HG03159 (cell line): ENCODE measurements around the gene RSRC1.
A peak's percentile ranks its signal among the peaks of the same experiment; 100 is the strongest.
"Not testable (repeated sequence)": the region's sequence is repeated elsewhere in the genome, so short reads cannot be mapped to it uniquely, and the experiment has no call there.

Experiments used
- ATAC-seq: cut with Tn5 transposase; IDR thresholded peaks from one replicate; pipeline ENCODE4 v1.9.1; 2021; ENCODE audit warnings: mild to moderate bottlenecking, moderate library complexity; ENCODE audit not compliant: unreplicated experiment

Gene RSRC1

GRCh38 chr3:158382479-158382878 is 272.6 kb downstream of the RSRC1 start:
- ATAC-seq: no peak

GRCh38 chr3:158384019-158384418 is 274.1 kb downstream of the RSRC1 start:
- peak; percentile 75 for ATAC-seq

- no peak for ATAC-seq
These were observed 285.5 kb downstream of the RSRC1 start for GRCh38 chr3:158395421-158395820.

GRCh38 chr3:158402590-158402989 is 292.7 kb downstream of the RSRC1 start:
- no peak for ATAC-seq

GRCh38 chr3:158403013-158403412 is 293.1 kb downstream of the RSRC1 start:
- ATAC-seq: no peak

GRCh38 chr3:158404131-158404718 is 294.3 kb downstream of the RSRC1 start:
- no peak for ATAC-seq

- ATAC-seq: no peak
These were observed 295.6 kb downstream of the RSRC1 start for GRCh38 chr3:158405507-158405906.

- ATAC-seq: no peak
These were observed 298.1 kb downstream of the RSRC1 start for GRCh38 chr3:158407844-158408517.

GRCh38 chr3:158408518-158408897 is 298.6 kb downstream of the RSRC1 start:
- ATAC-seq: not testable (repeated sequence)

GRCh38 chr3:158418035-158418434 is 308.1 kb downstream of the RSRC1 start:
- no peak for ATAC-seq

- ATAC-seq: peak; percentile 39
These were observed 310.1 kb downstream of the RSRC1 start for GRCh38 chr3:158419820-158420653.

- peak; percentile 95 for ATAC-seq
These were observed 310.9 kb downstream of the RSRC1 start for GRCh38 chr3:158420654-158421396.

GRCh38 chr3:158430448-158430847 is 320.6 kb downstream of the RSRC1 start:
- no peak for ATAC-seq

- ATAC-seq: no peak
These were observed 321.1 kb downstream of the RSRC1 start for GRCh38 chr3:158430968-158431367.

- no peak for ATAC-seq
These were observed 321.9 kb downstream of the RSRC1 start for GRCh38 chr3:158431829-158432228.

- peak; percentile 87 for ATAC-seq
These were observed 324.6 kb downstream of the RSRC1 start for GRCh38 chr3:158434412-158435038.

- ATAC-seq: peak; percentile 95
These were observed 333.7 kb downstream of the RSRC1 start for GRCh38 chr3:158443632-158444031.

- no peak for ATAC-seq
These were observed 337.5 kb downstream of the RSRC1 start for GRCh38 chr3:158447408-158447807.

- no peak for ATAC-seq
These were observed 341.6 kb downstream of the RSRC1 start for GRCh38 chr3:158451405-158452055.

GRCh38 chr3:158452334-158452733 is 342.4 kb downstream of the RSRC1 start:
- ATAC-seq: no peak
